Measurements from ENCODE around the gene SLC2A9.

SLC2A9 gene

GRCh38 chr4:10020871-10021652 is at the start of gene SLC2A9:
TSS of gene SLC2A9 (minus strand) at chr4:10021497. CDS start at chr4:10021429, 68 bp downstream.
- peak; percentile 55 for DNase-seq

- DNase-seq, result no peak
Observed at GRCh38 chr4:10069075-10069642, 47.9 kb upstream of the SLC2A9 start.

GRCh38 chr4:10066670-10067651 is 45.7 kb upstream of the SLC2A9 start:
- no peak for DNase-seq

GRCh38 chr4:10066206-10066605 is 44.9 kb upstream of the SLC2A9 start:
- DNase-seq, result no peak

- DNase-seq, result peak; percentile 73
Observed at GRCh38 chr4:10063544-10064300, 42.4 kb upstream of the SLC2A9 start.

- no peak for DNase-seq
Observed at GRCh38 chr4:10061650-10062415, 40.5 kb upstream of the SLC2A9 start.

GRCh38 chr4:10058371-10058770 is 37.1 kb upstream of the SLC2A9 start:
- DNase-seq, result no peak

GRCh38 chr4:10057023-10057395 is 35.7 kb upstream of the SLC2A9 start:
- no peak for DNase-seq

GRCh38 chr4:10056334-10057022 is 35.2 kb upstream of the SLC2A9 start:
- no peak for DNase-seq

GRCh38 chr4:10055871-10056270 is 34.6 kb upstream of the SLC2A9 start:
- no peak for DNase-seq

- no peak for DNase-seq
Observed at GRCh38 chr4:10054571-10055041, 33.3 kb upstream of the SLC2A9 start.

GRCh38 chr4:10053635-10054453 is 32.5 kb upstream of the SLC2A9 start:
- no peak for DNase-seq

- DNase-seq, result no peak
Observed at GRCh38 chr4:10051517-10052135, 30.3 kb upstream of the SLC2A9 start.

- DNase-seq, result no peak
Observed at GRCh38 chr4:10050721-10051120, 29.4 kb upstream of the SLC2A9 start.

- no peak for DNase-seq
Observed at GRCh38 chr4:10050261-10050661, 29.0 kb upstream of the SLC2A9 start.

GRCh38 chr4:10048941-10049697 is 27.8 kb upstream of the SLC2A9 start:
- peak; percentile 20 for DNase-seq

- peak; percentile 62 for DNase-seq
Observed at GRCh38 chr4:10047967-10048366, 26.7 kb upstream of the SLC2A9 start.

GRCh38 chr4:10046471-10046870 is 25.2 kb upstream of the SLC2A9 start:
- DNase-seq, result no peak

GRCh38 chr4:10045481-10045880 is 24.2 kb upstream of the SLC2A9 start:
- DNase-seq, result no peak

Measured in hematopoietic multipotent progenitor cell treated with erythropoietin and hydrocortisone succinate and interleukin-3 and kit ligand, for 4 days (in vitro differentiated cells).